Measurements from ENCODE around the gene TTLL1. TPM values are rescaled to one million over a fixed set of nuclear protein-coding genes. Genes with fewer than 3 reads are reported as not detected.

Gene TTLL1
- total RNA-seq, 4 donors from 2014 or later, result 1.6 to 5.6 (median 4.1) TPM

DNA sequence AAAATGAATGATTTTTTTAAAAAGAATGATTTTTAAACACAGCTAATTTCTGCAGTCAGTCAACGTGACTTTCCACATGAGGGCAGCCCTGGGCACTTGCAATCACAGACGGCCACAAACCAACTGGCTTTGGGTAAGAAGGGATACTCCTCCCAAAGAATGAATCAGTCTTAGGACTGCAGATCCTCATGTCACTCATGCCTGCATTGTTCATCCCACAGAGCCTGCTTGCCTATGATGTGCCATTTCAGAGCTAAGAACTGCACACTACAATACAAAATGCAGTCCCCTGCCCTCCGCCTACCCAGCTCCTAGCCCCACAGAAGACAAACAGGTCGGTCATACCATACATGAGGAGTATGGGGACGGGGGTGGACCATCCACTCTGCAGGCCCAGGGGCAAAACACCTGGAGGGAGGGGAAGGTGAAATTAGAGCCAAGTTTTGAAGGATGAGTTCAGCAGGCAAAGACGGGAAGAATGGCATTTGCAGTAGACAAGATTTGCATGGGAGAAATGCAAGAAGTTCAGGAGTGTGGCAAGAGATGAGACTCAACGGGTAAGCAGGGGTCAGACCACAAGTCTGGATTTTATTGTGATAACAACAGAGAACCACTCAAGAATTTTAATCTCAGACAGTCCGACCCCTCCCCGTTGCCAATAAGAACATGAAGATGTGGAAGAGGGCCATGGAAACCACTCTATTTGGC lies 98.9 kb downstream of the TTLL1 start:
- TF ChIP-seq, protein P1, sequence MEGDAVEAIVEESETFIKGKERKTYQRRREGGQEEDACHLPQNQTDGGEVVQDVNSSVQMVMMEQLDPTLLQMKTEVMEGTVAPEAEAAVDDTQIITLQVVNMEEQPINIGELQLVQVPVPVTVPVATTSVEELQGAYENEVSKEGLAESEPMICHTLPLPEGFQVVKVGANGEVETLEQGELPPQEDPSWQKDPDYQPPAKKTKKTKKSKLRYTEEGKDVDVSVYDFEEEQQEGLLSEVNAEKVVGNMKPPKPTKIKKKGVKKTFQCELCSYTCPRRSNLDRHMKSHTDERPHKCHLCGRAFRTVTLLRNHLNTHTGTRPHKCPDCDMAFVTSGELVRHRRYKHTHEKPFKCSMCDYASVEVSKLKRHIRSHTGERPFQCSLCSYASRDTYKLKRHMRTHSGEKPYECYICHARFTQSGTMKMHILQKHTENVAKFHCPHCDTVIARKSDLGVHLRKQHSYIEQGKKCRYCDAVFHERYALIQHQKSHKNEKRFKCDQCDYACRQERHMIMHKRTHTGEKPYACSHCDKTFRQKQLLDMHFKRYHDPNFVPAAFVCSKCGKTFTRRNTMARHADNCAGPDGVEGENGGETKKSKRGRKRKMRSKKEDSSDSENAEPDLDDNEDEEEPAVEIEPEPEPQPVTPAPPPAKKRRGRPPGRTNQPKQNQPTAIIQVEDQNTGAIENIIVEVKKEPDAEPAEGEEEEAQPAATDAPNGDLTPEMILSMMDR (IDR thresholded peaks at IDR 0.05; ENCODE audit: low read depth), result no peak

Other genes starting within 250 kb of the TTLL1 start
- 10 to 100 TPM; 31.8 to 72.1 (median 50.8) TPM for gene ARFGAP3, start 232.1 kb downstream of the TTLL1 start, total RNA-seq
- gene PACSIN2, start 74.2 kb downstream of the TTLL1 start, total RNA-seq, result 10 to 100 TPM; 36.5 to 45.8 (median 39.9) TPM
- gene BIK, start 21.4 kb upstream of the TTLL1 start, total RNA-seq, result 1 to 10 TPM in 1 of 4 donors, not detected in 3; 1.4 TPM
- 10 to 100 TPM in 3 of 4 donors, 1 to 10 TPM in 1; 6.7 to 27.9 (median 16.6) TPM for gene MCAT, start 54.0 kb upstream of the TTLL1 start, total RNA-seq
- 100 to 1,000 TPM; 276 to 910 (median 610) TPM for gene TSPO, start 62.2 kb upstream of the TTLL1 start, total RNA-seq
- 10 to 100 TPM; 14.4 to 34.5 (median 25.7) TPM for gene TTLL12, start 97.7 kb upstream of the TTLL1 start, total RNA-seq